ENCODE measurements around the gene NUDT7.

- TF ChIP-seq CTCF (IDR thresholded peaks at IDR 0.05) (no peak), POLR2A (IDR thresholded peaks at IDR 0.05) (no peak)
These were observed 7.6 kb downstream of the NUDT7 start for GRCh38 chr16:77729951-77730350.

Data from esophagus squamous epithelium (tissue), 4 donors.